Measurements from ENCODE around the gene USHBP1. TPM values are rescaled to one million over a fixed set of nuclear protein-coding genes. Genes with fewer than 3 reads are reported as not detected.

USHBP1 gene
- total RNA-seq, 1 donor from 2014 or later, result not detected

Other genes with a start within 250 kb of the USHBP1 start
- gene CPAMD8, start 237.9 kb downstream of the USHBP1 start, total RNA-seq, result 0.22 and 8.2 TPM in 2 replicates
- gene HAUS8, start 189.3 kb downstream of the USHBP1 start, total RNA-seq, result 20.5 and 25.5 TPM in 2 replicates
- gene MYO9B, start 189.0 kb downstream of the USHBP1 start, total RNA-seq, result 53.9 and 55.9 TPM in 2 replicates
- 9.0 and 25.3 TPM in 2 replicates for gene USE1, start 49.4 kb downstream of the USHBP1 start, total RNA-seq
- gene OCEL1, start 38.5 kb downstream of the USHBP1 start, total RNA-seq, result 4.6 and 8.1 TPM in 2 replicates
- gene NR2F6, start 18.8 kb downstream of the USHBP1 start, total RNA-seq, result 122 and 131 TPM in 2 replicates
- 125 and 141 TPM in 2 replicates for gene BABAM1, start 2.7 kb upstream of the USHBP1 start, total RNA-seq
- 3.0 and 4.1 TPM in 2 replicates for gene ANKLE1, start 17.2 kb upstream of the USHBP1 start, total RNA-seq
- gene ABHD8, start 38.7 kb upstream of the USHBP1 start, total RNA-seq, result 10.3 and 20.9 TPM in 2 replicates
- gene MRPL34, start 41.1 kb upstream of the USHBP1 start, total RNA-seq, result 121 and 161 TPM in 2 replicates
- gene DDA1, start 44.8 kb upstream of the USHBP1 start, total RNA-seq, result 35.6 and 47.0 TPM in 2 replicates
- gene ANO8, start 70.1 kb upstream of the USHBP1 start, total RNA-seq, result 3.3 and 6.6 TPM in 2 replicates
- 22.7 and 79.5 TPM in 2 replicates for gene GTPBP3, start 72.8 kb upstream of the USHBP1 start, total RNA-seq
- gene PLVAP, start 112.6 kb upstream of the USHBP1 start, total RNA-seq, result 0.58 and 1.2 TPM in 2 replicates
- gene CCDC194, start 129.5 kb upstream of the USHBP1 start, total RNA-seq, result not detected in 2 replicates
- gene BST2, start 140.9 kb upstream of the USHBP1 start, total RNA-seq, result 2.2 and 18.6 TPM in 2 replicates
- 78.6 and 91.6 TPM in 2 replicates for gene MVB12A, start 155.3 kb upstream of the USHBP1 start, total RNA-seq
- not detected in 2 replicates for gene TMEM221, start 183.9 kb upstream of the USHBP1 start, total RNA-seq
- not detected in 2 replicates for gene NXNL1, start 196.2 kb upstream of the USHBP1 start, total RNA-seq
- gene SLC27A1, start 205.8 kb upstream of the USHBP1 start, total RNA-seq, result 2.5 and 7.0 TPM in 2 replicates
- 83.6 and 123 TPM in 2 replicates for gene PGLS, start 246.9 kb upstream of the USHBP1 start, total RNA-seq